Esophagus squamous epithelium (tissue), 4 donors: ENCODE measurements around the gene PGAM5.

Experiments
- POLR2A ChIP-seq, 4 donors: fragments of 450-650 bp; IDR thresholded peaks; one replicate each; pipeline ENCODE4 v1.6.1; 2017; ENCODE audit warnings: antibody characterized with exemption in 4 of 4, mild to moderate bottlenecking in 4 of 4, moderate library complexity in 3 of 4
- TF ChIP-seq, protein P1 (sequence below), 6 experiments: fragments of 450-650 bp in 4 of 6; fragments of 200-600 bp in 2 of 6; sonication (generic) in 2 of 6; IDR thresholded peaks; one replicate each; pipeline ENCODE4 v1.5.1; 2016 to 2019; ENCODE audit warnings: antibody characterized with exemption in 6 of 6, mild to moderate bottlenecking in 4 of 6, moderate library complexity in 4 of 6

GRCh38 chr12:132761032-132761920 is 50.6 kb downstream of the PGAM5 start, which contains the start of gene ANKLE2:
- TF ChIP-seq, protein P1, sequence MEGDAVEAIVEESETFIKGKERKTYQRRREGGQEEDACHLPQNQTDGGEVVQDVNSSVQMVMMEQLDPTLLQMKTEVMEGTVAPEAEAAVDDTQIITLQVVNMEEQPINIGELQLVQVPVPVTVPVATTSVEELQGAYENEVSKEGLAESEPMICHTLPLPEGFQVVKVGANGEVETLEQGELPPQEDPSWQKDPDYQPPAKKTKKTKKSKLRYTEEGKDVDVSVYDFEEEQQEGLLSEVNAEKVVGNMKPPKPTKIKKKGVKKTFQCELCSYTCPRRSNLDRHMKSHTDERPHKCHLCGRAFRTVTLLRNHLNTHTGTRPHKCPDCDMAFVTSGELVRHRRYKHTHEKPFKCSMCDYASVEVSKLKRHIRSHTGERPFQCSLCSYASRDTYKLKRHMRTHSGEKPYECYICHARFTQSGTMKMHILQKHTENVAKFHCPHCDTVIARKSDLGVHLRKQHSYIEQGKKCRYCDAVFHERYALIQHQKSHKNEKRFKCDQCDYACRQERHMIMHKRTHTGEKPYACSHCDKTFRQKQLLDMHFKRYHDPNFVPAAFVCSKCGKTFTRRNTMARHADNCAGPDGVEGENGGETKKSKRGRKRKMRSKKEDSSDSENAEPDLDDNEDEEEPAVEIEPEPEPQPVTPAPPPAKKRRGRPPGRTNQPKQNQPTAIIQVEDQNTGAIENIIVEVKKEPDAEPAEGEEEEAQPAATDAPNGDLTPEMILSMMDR (IDR thresholded peaks at IDR 0.05): no peak
- TF ChIP-seq POLR2A (IDR thresholded peaks at IDR 0.05): no peak
